Right renal pelvis (tissue), 4 donors: ENCODE results near the gene OR2M3. TPM values are rescaled to one million over a fixed set of nuclear protein-coding genes. Genes with fewer than 3 reads are reported as not detected.
A peak's percentile ranks its signal among the peaks of the same experiment; 100 is the strongest.
"Not testable (repeated sequence)": the region's sequence is repeated elsewhere in the genome, so short reads cannot be mapped to it uniquely, and the experiment has no call there.

Source experiments
- DNase-seq, 4 donors: peaks; one replicate each; pipeline ENCODE4 v3.0.0-alpha.2; 2013; ENCODE audit warnings: low read depth in 4 of 4, low spot score in 3 of 4, missing footprints in 1 of 4
- polyA plus RNA-seq, 4 donors: library from polyadenylated mRNA; unstranded; fragments of 120-200 nt; gene quantifications; one replicate each; pipeline ENCODE4 v1.2.1, GENCODE V29; 2013; ENCODE audit not compliant: insufficient read length in 4 of 4

Gene OR2M3, protein sequence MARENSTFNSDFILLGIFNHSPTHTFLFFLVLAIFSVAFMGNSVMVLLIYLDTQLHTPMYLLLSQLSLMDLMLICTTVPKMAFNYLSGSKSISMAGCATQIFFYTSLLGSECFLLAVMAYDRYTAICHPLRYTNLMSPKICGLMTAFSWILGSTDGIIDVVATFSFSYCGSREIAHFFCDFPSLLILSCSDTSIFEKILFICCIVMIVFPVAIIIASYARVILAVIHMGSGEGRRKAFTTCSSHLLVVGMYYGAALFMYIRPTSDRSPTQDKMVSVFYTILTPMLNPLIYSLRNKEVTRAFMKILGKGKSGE
- polyA plus RNA-seq: under 1 TPM; 0.01 to 0.04 (median 0.03) TPM

DNA sequence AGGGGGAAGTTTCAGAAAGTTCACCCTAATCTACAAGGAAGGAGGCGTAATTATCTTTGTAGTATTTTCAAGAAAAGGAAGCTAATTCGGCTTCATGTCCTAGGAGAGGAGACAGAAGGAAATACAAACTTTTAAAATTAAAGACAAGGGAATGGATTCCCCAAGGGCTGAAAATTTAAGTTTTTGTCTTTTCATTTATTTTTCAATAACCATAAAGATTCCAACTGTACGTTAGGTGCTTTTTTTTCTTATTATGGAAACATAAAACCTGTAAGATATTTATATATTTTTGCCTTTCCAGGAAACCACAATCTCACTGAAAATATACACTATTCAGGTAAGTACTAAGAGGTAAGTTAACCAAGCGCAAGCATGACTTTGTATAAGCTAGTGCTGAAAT lies at the start of gene OR2M3:
Gene OR2M3 (plus strand): TSS at position 301 of the 400 bp plus-strand sequence. CDS start 5,803 bp downstream, outside the sequence.
- no peak for DNase-seq

DNA sequence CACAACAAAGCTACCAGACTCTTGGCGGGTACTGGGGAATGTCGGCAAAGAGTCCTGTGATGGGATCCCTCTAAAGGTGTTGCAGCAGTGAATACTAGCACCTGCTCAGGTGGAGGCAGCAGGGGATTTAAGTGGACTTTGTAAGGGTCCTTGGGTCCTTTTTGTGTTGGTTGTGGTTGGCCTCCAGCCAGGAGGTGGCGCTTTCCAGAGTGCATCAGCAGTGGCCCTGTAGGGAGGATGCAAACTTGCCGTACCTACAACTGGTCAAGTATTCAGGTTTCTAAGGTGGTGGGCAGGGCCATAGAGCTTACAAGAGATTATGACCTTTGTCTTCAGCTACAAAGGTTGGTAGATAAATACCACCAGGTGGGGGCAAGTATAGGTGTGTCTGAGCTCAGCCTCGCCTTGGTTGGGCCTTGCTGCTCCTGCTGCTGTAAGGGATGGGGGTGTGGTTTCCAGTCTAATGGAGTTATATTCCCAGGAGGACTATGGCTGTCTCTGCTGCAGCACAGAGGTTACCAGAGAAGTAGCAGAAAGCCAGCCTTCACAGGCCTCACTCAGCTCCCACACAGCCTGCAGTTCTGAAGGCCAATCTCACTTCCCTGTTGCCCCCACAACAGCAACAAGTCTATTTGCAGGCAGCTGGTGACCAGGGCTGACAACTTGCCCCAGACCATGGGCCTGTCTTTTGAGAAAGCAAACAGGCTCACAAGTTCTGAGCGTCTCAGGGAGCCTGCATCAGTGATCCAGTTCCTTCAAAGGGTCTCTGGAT lies 44.8 kb upstream of the OR2M3 start:
- no peak for DNase-seq

DNA sequence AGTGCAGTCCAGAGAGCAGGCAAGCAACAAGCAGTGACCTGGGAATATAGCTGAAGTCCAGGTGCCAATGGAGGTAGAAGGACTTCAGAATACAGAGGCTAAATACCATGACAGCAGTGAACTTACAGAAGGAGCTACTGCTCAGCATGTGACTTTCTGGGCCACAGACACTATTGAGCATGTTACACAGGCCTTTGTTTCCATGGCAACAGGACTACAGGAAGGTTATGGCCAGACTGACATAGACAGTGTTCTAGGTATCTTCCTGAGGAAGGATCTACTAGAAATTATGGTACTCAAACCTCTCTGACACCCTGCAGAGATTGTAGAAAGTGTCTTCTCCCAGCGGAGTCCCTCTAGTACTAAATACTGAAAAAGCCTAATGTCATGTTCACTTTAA lies 41.1 kb upstream of the OR2M3 start:
- no peak for DNase-seq

DNA sequence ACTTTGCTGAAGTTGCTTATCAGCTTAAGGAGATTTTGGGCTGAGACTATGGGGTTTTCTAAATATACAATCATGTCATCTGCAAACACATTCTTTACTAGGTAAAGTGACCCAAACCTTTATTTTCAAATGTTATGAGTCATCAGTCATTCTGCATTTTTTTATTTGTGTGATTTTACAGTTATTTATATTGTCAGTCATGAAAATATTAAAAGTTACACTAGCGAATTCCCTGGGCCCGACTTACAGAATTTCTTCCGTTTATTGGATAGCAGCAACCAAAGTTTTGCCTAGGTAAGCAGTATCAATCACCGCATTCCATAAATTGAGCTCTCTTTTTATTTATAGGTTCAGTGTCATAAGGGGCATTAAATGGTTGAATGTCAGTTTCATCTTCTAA lies 38.3 kb upstream of the OR2M3 start:
- no peak for DNase-seq

DNA sequence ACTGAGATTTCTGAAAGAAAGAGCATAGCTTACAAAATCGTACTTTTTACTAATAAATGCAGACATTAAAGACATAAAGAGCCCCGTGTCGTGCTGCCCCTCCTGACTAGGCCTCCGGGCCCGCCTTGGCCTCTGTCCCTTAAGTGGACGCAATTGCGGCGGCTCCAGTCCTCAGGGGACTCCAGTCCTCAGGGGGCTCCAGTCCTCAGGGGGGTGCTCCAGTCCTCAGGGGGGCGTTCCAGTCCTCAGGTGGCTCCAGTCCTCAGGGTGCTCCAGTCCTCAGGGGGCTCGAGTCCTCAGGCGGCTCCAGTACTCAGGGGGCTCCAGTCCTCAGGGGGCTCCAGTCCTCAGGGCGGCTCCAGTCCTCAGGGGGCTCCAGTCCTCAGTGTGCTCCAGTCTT lies 33.0 kb upstream of the OR2M3 start:
- no peak for DNase-seq

DNA sequence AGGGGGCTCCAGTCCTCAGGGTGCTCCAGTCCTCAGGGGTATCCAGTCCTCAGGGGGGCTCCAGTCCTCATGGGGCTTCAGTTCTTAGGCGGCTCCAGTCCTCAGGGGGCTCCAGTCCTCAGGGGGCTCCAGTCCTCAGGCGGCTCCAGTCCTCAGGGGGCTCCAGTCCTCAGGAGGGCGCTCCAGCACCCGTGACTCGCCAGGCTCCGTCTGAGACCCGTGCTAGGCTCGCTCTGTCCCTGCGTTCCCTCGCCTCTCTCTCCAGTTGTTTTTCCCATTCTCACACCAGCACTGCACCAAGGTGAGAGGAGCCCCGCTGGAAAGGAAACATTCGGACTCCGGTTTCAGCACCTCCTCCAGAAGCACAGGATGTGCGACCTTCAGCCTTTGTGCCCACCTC lies 31.9 kb upstream of the OR2M3 start:
- no peak for DNase-seq

DNA sequence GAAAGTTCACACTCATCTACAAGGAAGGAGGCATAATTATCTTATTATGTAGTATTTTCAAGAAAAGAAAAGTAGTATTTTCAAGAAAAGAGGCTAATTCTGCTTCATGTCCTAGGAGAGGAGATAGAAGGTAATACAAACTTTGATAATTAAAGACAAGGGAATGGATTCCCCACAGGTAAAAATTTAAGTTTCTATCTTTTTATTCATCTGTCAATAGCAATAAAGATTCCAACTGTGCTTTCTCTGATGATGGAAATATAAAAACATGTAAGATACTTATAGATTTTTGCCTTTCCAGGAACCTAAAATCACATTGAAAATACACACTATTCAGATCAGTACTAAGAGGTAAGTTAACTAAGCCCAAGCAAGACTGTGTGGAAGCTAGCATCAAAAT lies 22.5 kb upstream of the OR2M3 start, which contains the start of gene OR2M2:
Gene OR2M2 (plus strand): TSS at position 301 of the 400 bp plus-strand sequence. CDS start 5,165 bp downstream, outside the sequence.
- no peak for DNase-seq

DNA sequence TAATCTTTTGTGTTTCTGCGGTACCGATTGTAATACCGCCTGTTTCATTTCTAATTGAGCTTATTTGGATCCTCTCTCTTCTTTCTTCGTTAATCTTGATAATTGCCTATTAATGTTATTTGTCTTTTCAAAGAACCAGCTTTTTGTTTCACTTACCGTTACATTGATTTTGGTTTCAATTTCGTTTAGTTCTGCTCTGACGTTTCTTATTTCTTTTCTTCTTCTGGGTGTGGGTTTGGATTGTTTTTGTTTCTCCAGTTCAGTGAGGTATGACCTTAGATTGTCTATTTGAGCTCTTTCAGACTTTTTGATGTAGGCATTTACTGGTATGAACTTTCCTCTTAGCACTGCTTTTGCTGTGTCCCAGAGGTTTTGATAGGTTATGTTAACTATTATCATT lies 13.1 kb upstream of the OR2M3 start:
- no peak for DNase-seq

DNA sequence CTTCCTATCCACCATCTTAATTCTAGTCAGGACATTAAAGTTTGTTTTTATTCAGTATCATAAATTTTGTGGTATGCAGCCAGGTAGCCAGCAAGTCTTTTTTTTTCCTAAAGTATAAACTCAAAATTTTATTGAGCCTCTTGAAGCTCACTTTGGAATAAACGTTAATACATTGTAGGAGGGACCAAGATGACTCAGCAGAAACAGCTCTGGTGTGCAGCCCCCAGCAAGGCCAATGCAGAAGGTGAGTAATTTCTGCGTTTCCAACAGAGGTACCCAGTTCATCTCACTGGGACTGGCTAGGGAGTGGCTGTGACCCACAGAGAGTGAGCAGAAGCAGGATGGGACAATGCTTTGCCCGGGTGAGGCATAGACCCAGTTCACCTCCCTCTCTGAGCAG lies 9.7 kb upstream of the OR2M3 start:
- DNase-seq: no peak

DNA sequence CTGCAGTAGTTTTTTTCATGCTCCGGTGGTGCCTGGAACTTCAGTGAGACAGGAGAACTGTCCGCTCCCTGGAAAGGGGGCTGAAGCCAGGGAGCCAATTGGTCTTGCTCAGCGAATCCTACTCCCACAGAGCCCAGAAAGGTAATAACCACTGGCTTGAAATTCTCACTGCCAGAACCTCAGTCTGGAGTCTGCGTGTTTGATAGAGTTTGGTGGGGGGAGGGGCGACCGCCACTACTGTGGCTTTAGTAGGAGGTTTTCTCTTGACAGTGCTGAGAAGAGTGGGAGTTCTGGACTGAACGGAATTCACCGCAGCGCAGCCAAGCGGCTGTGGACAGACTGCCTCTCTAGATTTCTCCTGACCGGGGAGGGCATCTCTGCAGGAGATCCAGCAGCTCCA lies 8.0 kb upstream of the OR2M3 start:
- peak in 1 of 4 donors; percentile 12 for DNase-seq

DNA sequence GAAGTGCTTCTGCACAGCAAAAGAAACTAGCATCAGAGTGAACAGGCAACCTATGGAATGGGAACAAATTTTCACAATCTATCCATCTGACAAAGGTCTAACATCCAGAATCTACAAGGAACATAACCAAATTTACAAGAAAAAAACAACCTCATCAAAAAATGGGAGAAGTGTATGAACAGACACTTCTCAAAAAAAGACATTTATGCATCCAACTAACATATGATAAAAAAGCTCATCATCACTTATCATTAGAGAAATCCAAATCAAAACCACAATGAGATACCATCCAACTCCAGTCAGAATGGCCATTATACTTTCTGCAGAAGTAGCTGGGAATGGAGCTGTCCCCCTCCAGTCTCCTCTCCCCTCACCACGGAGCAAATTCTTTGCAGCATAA lies 2.9 kb upstream of the OR2M3 start:
- no peak for DNase-seq

DNA sequence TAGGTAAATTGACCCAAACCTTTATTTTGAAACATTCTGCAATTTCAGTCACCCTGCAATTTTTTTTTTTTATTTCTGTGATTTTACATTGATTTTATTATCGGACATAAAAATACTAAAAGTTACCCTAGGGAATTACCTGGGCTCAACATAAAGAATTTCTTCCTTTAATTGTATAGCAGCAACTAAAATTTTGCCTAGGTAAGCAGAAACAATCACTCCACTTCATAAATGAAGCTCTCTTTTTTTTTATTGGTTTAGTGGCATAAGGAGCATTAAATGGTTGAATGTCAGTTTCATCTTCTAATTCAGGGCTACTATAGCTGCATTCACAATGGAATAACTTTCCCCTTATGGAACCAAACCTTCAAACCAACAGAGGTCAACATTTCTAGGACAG lies 18.8 kb downstream of the OR2M3 start:
- no peak for DNase-seq

DNA sequence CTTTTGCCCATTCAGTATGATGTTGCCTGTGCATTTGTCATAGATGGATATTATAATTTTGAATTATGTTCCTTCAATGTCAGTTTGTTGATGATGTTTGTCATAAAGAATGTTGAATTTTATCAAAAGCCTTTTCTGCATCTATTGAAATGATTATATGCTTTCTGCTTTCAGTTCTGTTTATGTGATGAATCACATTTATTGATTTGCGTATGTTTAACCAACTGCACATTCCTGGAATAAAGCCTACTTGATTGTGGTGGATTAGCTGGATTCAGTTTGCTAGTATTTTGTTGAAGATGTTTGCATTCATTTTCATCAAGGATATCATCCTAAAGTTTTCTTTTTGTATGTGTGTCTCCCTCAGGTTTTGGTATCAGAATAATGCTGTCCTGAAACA lies 28.5 kb downstream of the OR2M3 start:
- DNase-seq: no peak

DNA sequence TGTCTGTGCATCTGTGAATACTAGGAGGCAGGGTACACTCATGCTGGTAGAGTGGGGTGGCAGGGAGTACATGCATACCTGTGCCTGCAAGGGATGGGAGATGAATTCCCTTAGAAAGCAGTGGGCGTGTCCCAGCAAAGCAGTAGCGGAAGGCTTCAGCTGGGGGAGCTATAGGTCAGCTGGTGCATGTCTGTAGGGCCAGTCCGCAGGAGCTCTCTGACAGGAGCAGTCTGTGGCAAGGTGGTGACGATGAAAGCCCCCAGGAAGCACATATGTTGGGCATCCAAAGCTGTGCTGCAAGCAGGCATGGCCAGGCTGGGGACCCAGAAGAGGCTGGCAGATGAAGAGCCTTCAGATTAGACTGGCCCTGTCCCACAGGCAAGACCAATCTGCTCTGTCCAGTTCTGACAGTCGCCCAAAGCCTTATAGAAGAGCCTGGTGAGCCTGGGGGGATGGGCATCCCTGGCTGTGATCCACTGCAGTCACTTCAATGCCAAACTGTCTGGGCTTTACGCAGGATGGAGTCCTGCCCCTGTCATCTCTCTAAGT lies 32.4 kb downstream of the OR2M3 start:
- no peak for DNase-seq

DNA sequence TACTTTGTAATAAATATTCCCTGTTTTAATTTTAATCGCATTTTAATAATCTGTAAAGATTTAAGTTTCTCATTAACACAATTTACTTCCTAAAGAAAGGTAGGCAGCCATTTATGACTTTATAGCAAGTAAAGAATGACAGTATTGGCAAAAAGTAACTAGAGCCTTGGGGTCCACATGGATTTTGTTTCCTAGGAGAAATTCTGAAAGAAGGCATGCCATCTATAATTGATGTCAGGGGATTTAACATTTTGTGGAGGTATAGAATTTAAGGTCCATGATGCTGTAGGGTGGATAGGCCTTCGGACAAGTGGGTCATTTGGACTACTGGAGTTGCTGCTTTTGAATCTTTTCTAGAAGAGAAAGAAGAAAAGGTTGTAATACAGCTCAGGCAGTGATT lies 34.1 kb downstream of the OR2M3 start, which contains the start of gene OR2M4:
Gene OR2M4 (plus strand): TSS at position 301 of the 400 bp plus-strand sequence. CDS start 7,512 bp downstream, outside the sequence.
- no peak for DNase-seq

DNA sequence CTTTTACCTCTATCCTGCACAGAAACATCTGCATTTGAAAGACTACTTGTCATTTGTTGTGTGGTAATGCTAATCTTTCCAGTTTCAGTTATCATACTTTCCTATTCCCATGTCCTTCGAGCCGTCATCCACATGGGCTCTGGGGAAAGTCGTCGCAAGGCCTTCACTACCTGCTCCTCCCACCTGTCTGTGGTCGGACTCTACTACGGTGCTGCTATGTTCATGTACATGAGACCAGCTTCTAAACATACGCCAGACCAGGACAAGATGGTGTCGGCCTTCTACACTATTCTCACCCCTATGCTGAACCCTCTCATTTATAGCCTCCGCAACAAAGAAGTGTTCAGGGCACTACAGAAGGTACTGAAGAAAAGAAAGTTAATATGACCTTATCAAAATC lies 42.4 kb downstream of the OR2M3 start:
- DNase-seq: no peak

DNA sequence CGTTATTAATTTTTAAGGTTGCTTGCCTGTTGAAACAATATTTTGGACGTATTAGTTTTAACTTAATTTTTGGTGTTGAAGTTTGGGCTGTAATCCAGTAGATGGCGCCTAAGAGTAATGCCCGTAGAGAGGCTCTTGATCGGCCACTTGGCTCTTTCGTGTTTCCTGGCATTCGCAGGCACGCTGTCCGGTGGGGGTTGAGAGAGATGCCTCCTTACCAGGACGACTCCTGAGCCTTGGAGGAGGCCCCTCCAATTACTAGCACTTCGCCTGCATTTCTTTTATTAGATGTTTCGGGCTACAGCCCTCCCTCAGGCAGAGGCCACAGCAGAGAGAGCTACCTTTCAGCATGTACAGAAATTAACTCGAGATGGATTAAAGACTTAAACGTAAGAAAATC lies 46.1 kb downstream of the OR2M3 start:
- peak in 2 of 4 donors; percentile 0 to 2 for DNase-seq

DNA sequence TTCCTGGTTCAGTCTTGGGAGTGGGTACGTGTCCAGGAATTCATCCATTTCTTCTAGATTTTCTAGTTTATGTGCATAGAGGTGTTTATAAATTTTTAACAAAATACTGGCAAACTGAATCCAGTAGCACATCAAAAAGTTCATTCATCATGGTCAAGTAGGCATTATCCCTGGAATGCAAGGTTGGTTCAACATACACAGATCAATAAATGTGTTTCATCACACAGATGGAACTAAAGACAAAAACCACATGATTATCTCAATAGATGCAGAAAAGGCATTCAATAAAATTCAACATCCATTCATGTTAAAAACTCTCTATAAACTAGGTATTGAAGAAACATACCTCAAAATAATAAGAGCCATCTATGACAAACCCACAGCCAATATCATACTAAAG lies 62.2 kb downstream of the OR2M3 start:
- DNase-seq: not testable (repeated sequence)
